ENCODE measurements around the gene PIP5K1A. TPM values are rescaled to one million over a fixed set of nuclear protein-coding genes. Genes with fewer than 3 reads are reported as not detected.

The PIP5K1A gene
- total and polyA plus RNA-seq, 9 of the 15 experiments (the other 6 are each of a cell fraction or from before 2014, with no cell fraction given): 1.9 to 42.4 (median 18.8) TPM

- TF ChIP-seq, protein P1, sequence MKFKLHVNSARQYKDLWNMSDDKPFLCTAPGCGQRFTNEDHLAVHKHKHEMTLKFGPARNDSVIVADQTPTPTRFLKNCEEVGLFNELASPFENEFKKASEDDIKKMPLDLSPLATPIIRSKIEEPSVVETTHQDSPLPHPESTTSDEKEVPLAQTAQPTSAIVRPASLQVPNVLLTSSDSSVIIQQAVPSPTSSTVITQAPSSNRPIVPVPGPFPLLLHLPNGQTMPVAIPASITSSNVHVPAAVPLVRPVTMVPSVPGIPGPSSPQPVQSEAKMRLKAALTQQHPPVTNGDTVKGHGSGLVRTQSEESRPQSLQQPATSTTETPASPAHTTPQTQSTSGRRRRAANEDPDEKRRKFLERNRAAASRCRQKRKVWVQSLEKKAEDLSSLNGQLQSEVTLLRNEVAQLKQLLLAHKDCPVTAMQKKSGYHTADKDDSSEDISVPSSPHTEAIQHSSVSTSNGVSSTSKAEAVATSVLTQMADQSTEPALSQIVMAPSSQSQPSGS (CRISPR knock-in tag; IDR thresholded peaks at IDR 0.05): no peak
- TF ChIP-seq ZNF280A (IDR thresholded peaks at IDR 0.05; ENCODE audit: low read depth, partially characterized antibody): no peak
- 0 out of 2 replicates have a peak, but pooled peaks have one; percentile 52 for TF ChIP-seq SMARCE1 (IDR thresholded peaks at IDR 0.05)
- peak in 1 of 2 experiments; percentile 74; a peak in 2 of 4 replicates for TF ChIP-seq SIN3A (IDR thresholded peaks at IDR 0.05; ENCODE audit: borderline replicate concordance in 2 of 2, control insufficient read depth in 1 of 2, low read depth in 2 of 2, low read length in 2 of 2)
- TF ChIP-seq DMBX1 (CRISPR knock-in tag; IDR thresholded peaks at IDR 0.05; ENCODE audit: borderline replicate concordance): no peak
- 0 out of 2 replicates have a peak, but pooled peaks have one; percentile 27 for TF ChIP-seq CREB3 (tag; conservative IDR thresholded peaks at IDR 0.05; ENCODE audit: low read depth)
- TF ChIP-seq ZNF395 (CRISPR knock-in tag; IDR thresholded peaks at IDR 0.05): peak; percentile 27; the same call in 1 of the 2 replicates
- TF ChIP-seq ELF1 (tag; IDR thresholded peaks at IDR 0.05): peak; percentile 98
- peak; percentile 94 for TF ChIP-seq HCFC1 (IDR thresholded peaks at IDR 0.05; ENCODE audit: low read depth, low read length)
- TF ChIP-seq ELF2 (CRISPR knock-in tag; IDR thresholded peaks at IDR 0.05): 0 out of 2 replicates have a peak, but pooled peaks have one; percentile 41
- no peak for TF ChIP-seq CTCF (IDR thresholded peaks at IDR 0.05 in 2 of 3, conservative IDR thresholded peaks at IDR 0.05 in 1 of 3; ENCODE audit: insufficient read depth in 2 of 3, low read depth in 1 of 3, low read length in 3 of 3)
- no peak for TF ChIP-seq TEAD2 (tag; IDR thresholded peaks at IDR 0.05)
- peak; percentile 98 for TF ChIP-seq ZBTB33 (CRISPR knock-in tag; IDR thresholded peaks at IDR 0.05)
- TF ChIP-seq SPI1 (IDR thresholded peaks at IDR 0.05; ENCODE audit: borderline replicate concordance, low read depth, low read length): no peak
These were observed 56.2 kb downstream of the PIP5K1A start, which contains the start of gene PSMD4 (continued) for GRCh38 chr1:151254217-151255213.

Measured in K562 (cell line).